IPS-18a (cell line): ENCODE data around the gene SCN2B.

Experiments
- H3K27ac ChIP-seq: one replicate; pipeline ENCODE4 v1.5.1; 2013; ENCODE audit warnings: low read length
- H3K27me3 ChIP-seq: one replicate; pipeline ENCODE4 v1.6.1; 2013; ENCODE audit warnings: mild to moderate bottlenecking, low read length; ENCODE audit not compliant: control insufficient read depth, insufficient read depth
- H3K36me3 ChIP-seq: one replicate; pipeline ENCODE4 v1.6.1; 2013; ENCODE audit warnings: low read depth, low read length; ENCODE audit not compliant: control insufficient read depth
- H3K4me1 ChIP-seq: one replicate; pipeline ENCODE4 v1.6.1; 2013; ENCODE audit warnings: low read depth, low read length; ENCODE audit not compliant: control insufficient read depth
- H3K4me3 ChIP-seq: one replicate; pipeline ENCODE4 v1.5.1; 2013; ENCODE audit warnings: low read length
- H3K9ac ChIP-seq: one replicate; pipeline ENCODE4 v1.6.1; 2013; ENCODE audit warnings: mild to moderate bottlenecking, low read length, moderate library complexity
- H3K9me3 ChIP-seq: one replicate; pipeline ENCODE4 v1.6.1; 2013; ENCODE audit warnings: low read depth, low read length; ENCODE audit not compliant: control insufficient read depth

Gene SCN2B

GRCh38 chr11:118215262-118215661 is 38.8 kb upstream of the SCN2B start:
- no peaks in the 10 kb centered on the region for H3K27me3 ChIP-seq
- H3K27ac ChIP-seq = no peak overlapping the region
- no peak overlapping the region for H3K4me3 ChIP-seq
- H3K36me3 ChIP-seq = no peaks in the 10 kb centered on the region
- peaks cover 32% of the 10 kb centered on the region for H3K4me1 ChIP-seq
- no peaks in the 10 kb centered on the region for H3K9me3 ChIP-seq
- no peak overlapping the region for H3K9ac ChIP-seq

DNA sequence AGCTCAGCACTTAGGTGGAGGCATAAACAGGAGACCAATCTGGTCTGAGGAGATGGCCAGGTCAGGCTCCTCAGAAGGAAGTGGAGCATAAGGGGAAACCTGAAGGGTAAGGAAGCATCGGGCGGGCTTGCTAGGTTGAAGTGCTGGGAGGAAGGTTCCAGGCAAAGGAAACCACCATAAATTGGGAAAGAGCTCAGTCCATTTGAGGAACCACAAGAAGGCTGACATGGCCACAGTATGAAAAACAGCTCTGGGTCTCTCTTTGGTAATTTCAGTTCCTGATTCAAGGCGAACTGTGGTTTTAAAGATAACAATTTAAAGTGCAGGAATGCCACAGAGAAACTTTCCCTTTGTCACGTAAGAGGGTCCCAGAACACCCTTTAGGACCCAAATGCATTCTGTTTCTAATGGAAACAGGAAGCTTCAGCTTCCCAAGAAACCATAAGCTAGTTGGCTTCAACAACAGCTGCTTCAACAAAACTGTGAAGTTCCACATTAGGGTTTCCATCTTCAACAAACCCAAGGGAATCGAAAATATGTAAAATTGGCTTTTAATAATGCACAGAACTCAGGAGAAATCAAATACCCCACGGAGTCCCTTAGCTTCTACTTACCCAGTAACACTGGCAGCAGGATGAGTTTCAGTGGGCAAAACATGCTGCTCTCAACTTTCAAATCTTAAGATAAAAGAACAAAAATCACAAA is 37.9 kb upstream of the SCN2B start:
- no peaks in the 10 kb centered on the region for H3K27me3 ChIP-seq
- H3K4me3 ChIP-seq = no peak overlapping the region
- no peak overlapping the region for H3K9ac ChIP-seq
- H3K4me1 ChIP-seq = peaks cover 32% of the 10 kb centered on the region
- H3K27ac ChIP-seq = no peak overlapping the region
- no peaks in the 10 kb centered on the region for H3K9me3 ChIP-seq
- H3K36me3 ChIP-seq = no peaks in the 10 kb centered on the region

DNA sequence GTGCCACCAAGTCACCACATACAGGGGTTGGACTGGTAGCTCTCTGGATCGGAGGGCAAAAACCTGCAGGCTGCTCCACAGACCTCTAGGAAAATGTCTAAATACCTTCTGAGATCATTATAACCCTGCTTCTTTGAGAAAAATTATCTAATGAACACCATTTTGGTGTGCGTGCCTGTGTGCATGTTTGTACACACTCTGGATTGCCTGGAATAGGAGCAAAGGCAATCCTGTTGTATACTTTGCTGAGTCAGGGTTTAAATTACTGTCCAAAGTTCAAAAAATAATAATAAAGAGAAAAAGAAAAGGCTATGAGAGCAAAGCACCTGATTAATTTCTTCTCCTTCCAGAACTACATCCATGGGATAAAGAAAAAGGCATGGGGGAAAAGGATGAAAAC is 37.3 kb upstream of the SCN2B start:
- no peak overlapping the region for H3K9ac ChIP-seq
- no peaks in the 10 kb centered on the region for H3K36me3 ChIP-seq
- no peaks in the 10 kb centered on the region for H3K27me3 ChIP-seq
- H3K9me3 ChIP-seq = no peaks in the 10 kb centered on the region
- H3K4me3 ChIP-seq = no peak overlapping the region
- no peak overlapping the region for H3K27ac ChIP-seq
- H3K4me1 ChIP-seq = peaks cover 32% of the 10 kb centered on the region

- H3K4me1 ChIP-seq = peaks cover 32% of the 10 kb centered on the region
- no peaks in the 10 kb centered on the region for H3K36me3 ChIP-seq
Observed at GRCh38 chr11:118213201-118213600, 36.8 kb upstream of the SCN2B start.

DNA sequence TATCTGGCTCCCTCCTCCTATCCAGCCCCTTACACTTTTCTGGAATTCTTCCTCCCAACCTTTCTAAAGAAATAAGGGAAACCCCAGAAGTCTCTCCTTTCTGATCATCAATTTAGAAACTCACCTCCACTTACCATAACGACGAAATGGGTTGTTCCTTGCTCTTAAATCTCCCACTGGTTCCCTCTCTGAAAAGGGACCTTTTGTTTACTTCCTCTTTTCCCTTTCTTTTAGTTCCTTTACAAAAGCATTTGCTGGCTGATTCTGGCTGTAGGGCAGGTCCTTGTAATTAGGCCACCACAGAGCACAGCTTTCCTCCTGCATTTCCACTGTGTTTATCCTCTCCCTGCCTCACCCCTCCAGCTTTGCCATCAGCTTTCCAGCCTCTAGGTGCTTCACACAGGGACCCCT is 36.3 kb upstream of the SCN2B start:
- Histone ChIP-seq H3K9me3 (no peaks in the 10 kb centered on the region), H3K27ac (no peak overlapping the region), H3K4me3 (no peak overlapping the region), H3K4me1 (peaks cover 32% of the 10 kb centered on the region), H3K9ac (no peak overlapping the region), H3K36me3 (no peaks in the 10 kb centered on the region), H3K27me3 (no peaks in the 10 kb centered on the region)

More at GRCh38 chr11:118213201-118213600, 36.8 kb upstream of the SCN2B start:
- Histone ChIP-seq H3K27ac (no peak overlapping the region), H3K4me3 (no peak overlapping the region), H3K9me3 (no peaks in the 10 kb centered on the region), H3K27me3 (no peaks in the 10 kb centered on the region), H3K9ac (no peak overlapping the region)

DNA sequence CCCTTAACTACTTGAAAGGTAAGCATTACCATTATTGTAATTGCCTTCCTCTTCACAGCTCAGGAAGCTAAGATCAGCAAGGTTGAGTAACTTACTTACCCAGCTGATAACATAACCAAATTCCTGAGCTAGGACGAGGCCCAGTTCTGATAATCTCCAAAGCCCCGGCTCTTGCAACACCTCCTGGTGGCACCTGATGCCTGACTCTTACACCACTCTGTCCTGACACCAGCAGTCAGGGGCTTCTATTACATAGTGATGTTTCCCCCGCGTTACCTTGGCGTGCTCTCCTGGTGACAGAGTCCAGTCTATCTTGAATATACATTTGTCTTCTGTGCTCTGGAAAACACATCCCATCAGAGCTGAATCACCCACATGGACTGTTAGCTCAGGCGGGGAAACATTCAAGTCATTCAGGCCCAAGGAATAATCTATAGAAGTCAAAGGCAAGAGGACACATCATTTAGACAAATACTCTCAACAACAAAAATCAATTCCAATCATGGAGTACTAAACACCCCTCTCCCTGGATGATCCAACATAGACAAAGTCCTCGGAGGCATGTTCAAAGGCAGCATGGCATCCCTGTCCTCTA is 35.8 kb upstream of the SCN2B start:
- Histone ChIP-seq H3K9me3 (no peaks in the 10 kb centered on the region), H3K4me1 (peaks cover 32% of the 10 kb centered on the region), H3K27me3 (no peaks in the 10 kb centered on the region), H3K36me3 (no peaks in the 10 kb centered on the region), H3K4me3 (no peak overlapping the region), H3K9ac (no peak overlapping the region), H3K27ac (no peak overlapping the region)

- peak overlapping the region; percentile 0 for H3K4me3 ChIP-seq
- no peaks in the 10 kb centered on the region for H3K9me3 ChIP-seq
- no peak overlapping the region for H3K9ac ChIP-seq
- H3K27ac ChIP-seq = no peak overlapping the region
- H3K36me3 ChIP-seq = no peaks in the 10 kb centered on the region
- peaks cover 35% of the 10 kb centered on the region for H3K4me1 ChIP-seq
- H3K27me3 ChIP-seq = no peaks in the 10 kb centered on the region
Observed at GRCh38 chr11:118211006-118211405, 34.6 kb upstream of the SCN2B start.

GRCh38 chr11:118210323-118210722 is 33.9 kb upstream of the SCN2B start:
- no peaks in the 10 kb centered on the region for H3K27me3 ChIP-seq

GRCh38 chr11:118209033-118209432 is 32.6 kb upstream of the SCN2B start:
- H3K27ac ChIP-seq = no peak overlapping the region
- H3K9me3 ChIP-seq = no peaks in the 10 kb centered on the region
- no peak overlapping the region for H3K9ac ChIP-seq
- peaks cover 35% of the 10 kb centered on the region for H3K4me1 ChIP-seq
- no peak overlapping the region for H3K4me3 ChIP-seq
- H3K36me3 ChIP-seq = no peaks in the 10 kb centered on the region
- no peaks in the 10 kb centered on the region for H3K27me3 ChIP-seq

More at GRCh38 chr11:118210323-118210722, 33.9 kb upstream of the SCN2B start:
- H3K36me3 ChIP-seq = no peaks in the 10 kb centered on the region
- H3K4me3 ChIP-seq = no peak overlapping the region
- no peak overlapping the region for H3K9ac ChIP-seq
- H3K27ac ChIP-seq = no peak overlapping the region
- H3K9me3 ChIP-seq = no peaks in the 10 kb centered on the region
- H3K4me1 ChIP-seq = peaks cover 35% of the 10 kb centered on the region

GRCh38 chr11:118207079-118207478 is 30.6 kb upstream of the SCN2B start:
- Histone ChIP-seq H3K27ac (no peak overlapping the region), H3K36me3 (no peaks in the 10 kb centered on the region), H3K9ac (no peak overlapping the region), H3K4me3 (no peak overlapping the region), H3K4me1 (peaks cover 21% of the 10 kb centered on the region), H3K9me3 (no peaks in the 10 kb centered on the region), H3K27me3 (no peaks in the 10 kb centered on the region)

DNA sequence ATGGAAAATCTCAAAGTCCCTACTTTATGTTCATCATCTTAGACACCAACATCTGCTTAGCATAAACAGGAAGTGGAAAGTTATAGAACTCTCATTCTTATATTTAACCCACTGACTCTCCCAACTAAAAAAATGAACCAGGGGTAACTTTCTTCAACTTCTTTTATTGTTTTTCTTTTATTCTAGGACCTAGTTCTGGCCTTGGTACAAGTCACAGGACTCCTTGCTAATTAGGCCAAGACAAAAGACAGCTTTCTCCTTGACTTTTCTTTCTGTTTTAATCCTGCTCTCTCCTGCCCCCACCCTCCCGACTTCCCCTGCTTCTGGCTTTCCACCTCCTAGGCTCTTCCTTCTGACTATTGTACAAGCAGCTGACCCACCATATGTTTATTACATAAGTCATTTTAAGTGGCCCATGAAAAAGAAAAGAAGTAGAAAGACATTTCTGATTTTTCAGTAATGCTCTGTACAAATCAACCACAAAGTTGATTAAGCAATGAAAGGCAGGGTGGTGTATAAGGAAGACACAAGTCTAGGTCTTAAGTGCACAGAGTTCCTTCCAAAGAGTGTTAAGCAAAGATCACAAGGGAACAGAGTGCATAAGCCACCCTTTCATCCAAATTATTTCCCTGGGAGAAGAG is 30.1 kb upstream of the SCN2B start:
- Histone ChIP-seq H3K27me3 (no peaks in the 10 kb centered on the region), H3K4me3 (no peak overlapping the region), H3K27ac (no peak overlapping the region), H3K4me1 (peaks cover 15% of the 10 kb centered on the region), H3K9me3 (no peaks in the 10 kb centered on the region), H3K9ac (no peak overlapping the region), H3K36me3 (no peaks in the 10 kb centered on the region)
